ENCODE data around the gene ZNF544.

Gene ZNF544

DNA sequence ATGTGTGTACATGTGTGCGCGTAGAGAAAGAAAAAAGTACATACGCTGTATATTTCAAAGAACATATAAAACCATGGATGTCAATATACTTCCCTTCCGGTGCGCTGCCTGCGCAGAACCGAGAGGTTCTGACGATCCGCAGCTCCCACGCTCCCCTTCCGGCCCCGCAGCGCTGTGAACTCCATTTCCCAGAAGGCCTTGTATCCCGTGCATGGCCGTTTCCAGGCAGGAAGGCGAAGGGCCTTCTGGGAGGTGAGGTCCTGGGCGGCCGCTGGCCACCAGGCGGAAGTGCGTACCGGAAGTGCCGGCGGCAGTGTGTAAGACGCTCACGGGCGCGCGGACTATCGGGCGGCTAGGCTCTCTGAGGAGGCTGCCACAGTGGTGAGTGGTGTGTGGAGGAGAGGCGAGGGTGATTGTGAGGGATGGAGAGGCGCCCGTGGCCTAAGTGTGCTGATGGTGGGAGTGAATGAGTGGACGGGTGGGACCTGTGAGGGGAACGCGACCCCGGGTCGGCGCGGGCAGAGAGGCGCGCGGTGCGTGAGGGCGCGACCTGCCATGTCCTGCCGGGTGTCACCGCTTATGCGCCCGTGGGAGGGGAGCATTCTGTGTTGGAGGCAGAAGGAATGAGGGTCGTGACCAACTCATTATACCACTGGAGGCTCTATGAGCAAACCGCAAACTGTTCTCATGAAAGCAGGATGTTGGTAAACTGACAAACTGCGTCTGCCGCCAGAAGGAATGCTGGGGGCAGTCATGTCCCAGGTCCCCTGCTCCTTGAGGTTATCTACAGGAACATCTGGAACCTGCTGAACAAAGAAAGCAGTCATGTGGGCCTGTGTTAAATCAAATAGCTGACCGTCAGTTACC is 76.6 kb downstream of the ZNF544 start, which contains the start of gene ERVK3-1 (continued):
- no peak for TF ChIP-seq OSR2 (tag by site-specific recombination; IDR thresholded peaks at IDR 0.05)
- TF ChIP-seq, protein P1, sequence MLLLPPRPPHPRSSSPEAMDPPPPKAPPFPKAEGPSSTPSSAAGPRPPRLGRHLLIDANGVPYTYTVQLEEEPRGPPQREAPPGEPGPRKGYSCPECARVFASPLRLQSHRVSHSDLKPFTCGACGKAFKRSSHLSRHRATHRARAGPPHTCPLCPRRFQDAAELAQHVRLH (tag by site-specific recombination; IDR thresholded peaks at IDR 0.05), result peak; percentile 89
- TF ChIP-seq, protein P2, sequence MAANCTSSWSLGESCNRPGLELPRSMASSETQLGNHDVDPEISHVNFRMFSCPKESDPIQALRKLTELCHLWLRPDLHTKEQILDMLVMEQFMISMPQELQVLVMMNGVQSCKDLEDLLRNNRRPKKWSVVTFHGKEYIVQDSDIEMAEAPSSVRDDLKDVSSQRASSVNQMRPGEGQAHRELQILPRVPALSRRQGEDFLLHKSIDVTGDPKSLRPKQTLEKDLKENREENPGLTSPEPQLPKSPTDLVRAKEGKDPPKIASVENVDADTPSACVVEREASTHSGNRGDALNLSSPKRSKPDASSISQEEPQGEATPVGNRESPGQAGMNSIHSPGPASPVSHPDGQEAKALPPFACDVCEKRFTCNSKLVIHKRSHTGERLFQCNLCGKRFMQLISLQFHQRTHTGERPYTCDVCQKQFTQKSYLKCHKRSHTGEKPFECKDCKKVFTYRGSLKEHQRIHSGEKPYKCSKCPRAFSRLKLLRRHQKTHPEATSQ (tag by site-specific recombination; IDR thresholded peaks at IDR 0.05), result no peak; the same call in 1 of the 2 replicates
- no peak for TF ChIP-seq ZNF112 (tag by site-specific recombination; IDR thresholded peaks at IDR 0.05)
- TF ChIP-seq ZNF433 (tag by site-specific recombination; IDR thresholded peaks at IDR 0.05; ENCODE audit: low read depth), result no peak
- peak; percentile 84 for TF ChIP-seq ZFHX2 (tag by site-specific recombination; conservative IDR thresholded peaks at IDR 0.05)
- no peak for TF ChIP-seq ZNF623 (tag by site-specific recombination; IDR thresholded peaks at IDR 0.05)
- no peak for TF ChIP-seq ZNF302 (tag by site-specific recombination; IDR thresholded peaks at IDR 0.05; ENCODE audit: low read depth)
- TF ChIP-seq ZNF544 (tag by site-specific recombination; IDR thresholded peaks at IDR 0.05), result no peak
- TF ChIP-seq ZNF324 (tag by site-specific recombination; IDR thresholded peaks at IDR 0.05), result 0 out of 2 replicates have a peak, but pooled peaks have one; percentile 33
- TF ChIP-seq, protein P3, sequence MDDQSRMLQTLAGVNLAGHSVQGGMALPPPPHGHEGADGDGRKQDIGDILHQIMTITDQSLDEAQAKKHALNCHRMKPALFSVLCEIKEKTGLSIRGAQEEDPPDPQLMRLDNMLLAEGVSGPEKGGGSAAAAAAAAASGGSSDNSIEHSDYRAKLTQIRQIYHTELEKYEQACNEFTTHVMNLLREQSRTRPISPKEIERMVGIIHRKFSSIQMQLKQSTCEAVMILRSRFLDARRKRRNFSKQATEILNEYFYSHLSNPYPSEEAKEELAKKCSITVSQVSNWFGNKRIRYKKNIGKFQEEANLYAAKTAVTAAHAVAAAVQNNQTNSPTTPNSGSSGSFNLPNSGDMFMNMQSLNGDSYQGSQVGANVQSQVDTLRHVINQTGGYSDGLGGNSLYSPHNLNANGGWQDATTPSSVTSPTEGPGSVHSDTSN (CRISPR knock-in tag; IDR thresholded peaks at IDR 0.05), result peak; percentile 87
- TF ChIP-seq, protein P4, sequence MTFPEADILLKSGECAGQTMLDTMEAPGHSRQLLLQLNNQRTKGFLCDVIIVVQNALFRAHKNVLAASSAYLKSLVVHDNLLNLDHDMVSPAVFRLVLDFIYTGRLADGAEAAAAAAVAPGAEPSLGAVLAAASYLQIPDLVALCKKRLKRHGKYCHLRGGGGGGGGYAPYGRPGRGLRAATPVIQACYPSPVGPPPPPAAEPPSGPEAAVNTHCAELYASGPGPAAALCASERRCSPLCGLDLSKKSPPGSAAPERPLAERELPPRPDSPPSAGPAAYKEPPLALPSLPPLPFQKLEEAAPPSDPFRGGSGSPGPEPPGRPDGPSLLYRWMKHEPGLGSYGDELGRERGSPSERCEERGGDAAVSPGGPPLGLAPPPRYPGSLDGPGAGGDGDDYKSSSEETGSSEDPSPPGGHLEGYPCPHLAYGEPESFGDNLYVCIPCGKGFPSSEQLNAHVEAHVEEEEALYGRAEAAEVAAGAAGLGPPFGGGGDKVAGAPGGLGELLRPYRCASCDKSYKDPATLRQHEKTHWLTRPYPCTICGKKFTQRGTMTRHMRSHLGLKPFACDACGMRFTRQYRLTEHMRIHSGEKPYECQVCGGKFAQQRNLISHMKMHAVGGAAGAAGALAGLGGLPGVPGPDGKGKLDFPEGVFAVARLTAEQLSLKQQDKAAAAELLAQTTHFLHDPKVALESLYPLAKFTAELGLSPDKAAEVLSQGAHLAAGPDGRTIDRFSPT (tag by site-specific recombination; IDR thresholded peaks at IDR 0.05), result peak; percentile 68; the same call in 1 of the 2 replicates
- TF ChIP-seq ZNF239 (tag by site-specific recombination; IDR thresholded peaks at IDR 0.05), result 0 out of 2 replicates have a peak, but pooled peaks have one; percentile 31
- TF ChIP-seq ZNF19 (tag by site-specific recombination; IDR thresholded peaks at IDR 0.05; ENCODE audit: low read depth), result no peak
- no peak for TF ChIP-seq ZNF776 (tag by site-specific recombination; IDR thresholded peaks at IDR 0.05; ENCODE audit: borderline replicate concordance)
- peak; percentile 93 for TF ChIP-seq ZXDB (tag by site-specific recombination; IDR thresholded peaks at IDR 0.05)
- TF ChIP-seq, protein P5, sequence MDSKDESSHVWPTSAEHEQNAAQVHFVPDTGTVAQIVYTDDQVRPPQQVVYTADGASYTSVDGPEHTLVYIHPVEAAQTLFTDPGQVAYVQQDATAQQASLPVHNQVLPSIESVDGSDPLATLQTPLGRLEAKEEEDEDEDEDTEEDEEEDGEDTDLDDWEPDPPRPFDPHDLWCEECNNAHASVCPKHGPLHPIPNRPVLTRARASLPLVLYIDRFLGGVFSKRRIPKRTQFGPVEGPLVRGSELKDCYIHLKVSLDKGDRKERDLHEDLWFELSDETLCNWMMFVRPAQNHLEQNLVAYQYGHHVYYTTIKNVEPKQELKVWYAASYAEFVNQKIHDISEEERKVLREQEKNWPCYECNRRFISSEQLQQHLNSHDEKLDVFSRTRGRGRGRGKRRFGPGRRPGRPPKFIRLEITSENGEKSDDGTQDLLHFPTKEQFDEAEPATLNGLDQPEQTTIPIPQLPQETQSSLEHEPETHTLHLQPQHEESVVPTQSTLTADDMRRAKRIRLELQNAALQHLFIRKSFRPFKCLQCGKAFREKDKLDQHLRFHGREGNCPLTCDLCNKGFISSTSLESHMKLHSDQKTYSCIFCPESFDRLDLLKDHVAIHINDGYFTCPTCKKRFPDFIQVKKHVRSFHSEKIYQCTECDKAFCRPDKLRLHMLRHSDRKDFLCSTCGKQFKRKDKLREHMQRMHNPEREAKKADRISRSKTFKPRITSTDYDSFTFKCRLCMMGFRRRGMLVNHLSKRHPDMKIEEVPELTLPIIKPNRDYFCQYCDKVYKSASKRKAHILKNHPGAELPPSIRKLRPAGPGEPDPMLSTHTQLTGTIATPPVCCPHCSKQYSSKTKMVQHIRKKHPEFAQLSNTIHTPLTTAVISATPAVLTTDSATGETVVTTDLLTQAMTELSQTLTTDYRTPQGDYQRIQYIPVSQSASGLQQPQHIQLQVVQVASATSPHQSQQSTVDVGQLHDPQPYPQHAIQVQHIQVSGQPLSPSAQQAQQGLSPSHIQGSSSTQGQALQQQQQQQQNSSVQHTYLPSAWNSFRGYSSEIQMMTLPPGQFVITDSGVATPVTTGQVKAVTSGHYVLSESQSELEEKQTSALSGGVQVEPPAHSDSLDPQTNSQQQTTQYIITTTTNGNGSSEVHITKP (tag by site-specific recombination; IDR thresholded peaks at IDR 0.05), result peak; percentile 97
- TF ChIP-seq, protein P6, sequence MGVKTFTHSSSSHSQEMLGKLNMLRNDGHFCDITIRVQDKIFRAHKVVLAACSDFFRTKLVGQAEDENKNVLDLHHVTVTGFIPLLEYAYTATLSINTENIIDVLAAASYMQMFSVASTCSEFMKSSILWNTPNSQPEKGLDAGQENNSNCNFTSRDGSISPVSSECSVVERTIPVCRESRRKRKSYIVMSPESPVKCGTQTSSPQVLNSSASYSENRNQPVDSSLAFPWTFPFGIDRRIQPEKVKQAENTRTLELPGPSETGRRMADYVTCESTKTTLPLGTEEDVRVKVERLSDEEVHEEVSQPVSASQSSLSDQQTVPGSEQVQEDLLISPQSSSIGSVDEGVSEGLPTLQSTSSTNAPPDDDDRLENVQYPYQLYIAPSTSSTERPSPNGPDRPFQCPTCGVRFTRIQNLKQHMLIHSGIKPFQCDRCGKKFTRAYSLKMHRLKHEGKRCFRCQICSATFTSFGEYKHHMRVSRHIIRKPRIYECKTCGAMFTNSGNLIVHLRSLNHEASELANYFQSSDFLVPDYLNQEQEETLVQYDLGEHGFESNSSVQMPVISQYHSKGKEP (tag by site-specific recombination; IDR thresholded peaks at IDR 0.05), result no peak
- peak; percentile 51 for TF ChIP-seq GLIS1 (tag by site-specific recombination; IDR thresholded peaks at IDR 0.05)
- no peak for TF ChIP-seq ZNF555 (tag by site-specific recombination; conservative IDR thresholded peaks at IDR 0.05)
- TF ChIP-seq, protein P7, sequence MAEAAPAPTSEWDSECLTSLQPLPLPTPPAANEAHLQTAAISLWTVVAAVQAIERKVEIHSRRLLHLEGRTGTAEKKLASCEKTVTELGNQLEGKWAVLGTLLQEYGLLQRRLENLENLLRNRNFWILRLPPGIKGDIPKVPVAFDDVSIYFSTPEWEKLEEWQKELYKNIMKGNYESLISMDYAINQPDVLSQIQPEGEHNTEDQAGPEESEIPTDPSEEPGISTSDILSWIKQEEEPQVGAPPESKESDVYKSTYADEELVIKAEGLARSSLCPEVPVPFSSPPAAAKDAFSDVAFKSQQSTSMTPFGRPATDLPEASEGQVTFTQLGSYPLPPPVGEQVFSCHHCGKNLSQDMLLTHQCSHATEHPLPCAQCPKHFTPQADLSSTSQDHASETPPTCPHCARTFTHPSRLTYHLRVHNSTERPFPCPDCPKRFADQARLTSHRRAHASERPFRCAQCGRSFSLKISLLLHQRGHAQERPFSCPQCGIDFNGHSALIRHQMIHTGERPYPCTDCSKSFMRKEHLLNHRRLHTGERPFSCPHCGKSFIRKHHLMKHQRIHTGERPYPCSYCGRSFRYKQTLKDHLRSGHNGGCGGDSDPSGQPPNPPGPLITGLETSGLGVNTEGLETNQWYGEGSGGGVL (tag by site-specific recombination; IDR thresholded peaks at IDR 0.05), result peak; percentile 51
- no peak for TF ChIP-seq ZNF23 (tag by site-specific recombination; IDR thresholded peaks at IDR 0.05; ENCODE audit: borderline replicate concordance)
- TF ChIP-seq, protein P8, sequence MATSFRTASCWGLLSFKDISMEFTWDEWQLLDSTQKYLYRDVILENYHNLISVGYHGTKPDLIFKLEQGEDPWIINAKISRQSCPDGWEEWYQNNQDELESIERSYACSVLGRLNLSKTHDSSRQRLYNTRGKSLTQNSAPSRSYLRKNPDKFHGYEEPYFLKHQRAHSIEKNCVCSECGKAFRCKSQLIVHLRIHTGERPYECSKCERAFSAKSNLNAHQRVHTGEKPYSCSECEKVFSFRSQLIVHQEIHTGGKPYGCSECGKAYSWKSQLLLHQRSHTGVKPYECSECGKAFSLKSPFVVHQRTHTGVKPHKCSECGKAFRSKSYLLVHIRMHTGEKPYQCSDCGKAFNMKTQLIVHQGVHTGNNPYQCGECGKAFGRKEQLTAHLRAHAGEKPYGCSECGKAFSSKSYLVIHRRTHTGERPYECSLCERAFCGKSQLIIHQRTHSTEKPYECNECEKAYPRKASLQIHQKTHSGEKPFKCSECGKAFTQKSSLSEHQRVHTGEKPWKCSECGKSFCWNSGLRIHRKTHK (tag by site-specific recombination; IDR thresholded peaks at IDR 0.05), result no peak
- TF ChIP-seq ZNF654 (tag by site-specific recombination; IDR thresholded peaks at IDR 0.05; ENCODE audit: low read depth), result no peak

All from HEK293 (cell line).